DND-41 (cell line): ENCODE data around the gene IL3RA.
A peak's percentile ranks its signal among the peaks of the same experiment; 100 is the strongest.

Experiments
- ATAC-seq: fragments of 200-7000 bp; cut with Tn5 transposase; 3 replicates; pipeline ENCODE4 v1.9.1; 2021; ENCODE audit warnings: low read depth; ENCODE audit not compliant: insufficient read depth
- DNase-seq: peaks from one replicate; pipeline ENCODE4 v3.0.0-alpha.2; 2020
- H2AFZ ChIP-seq: 2 replicates; pipeline ENCODE4 v1.6.0; 2012; ENCODE audit warnings: low read depth, low read length
- H3K27ac ChIP-seq: 2 replicates; pipeline ENCODE4 v1.5.1; 2012; ENCODE audit warnings: low read length, inconsistent platforms
- H3K27me3 ChIP-seq: fragments of 200-600 bp; sonication (generic); 2 replicates; pipeline ENCODE4 v1.6.0; 2012; ENCODE audit warnings: low read length, mild to moderate bottlenecking, inconsistent platforms; ENCODE audit not compliant: insufficient read depth, poor library complexity
- H3K36me3 ChIP-seq: 2 replicates; pipeline ENCODE4 v1.5.1; 2012; ENCODE audit warnings: low read length, inconsistent platforms; ENCODE audit not compliant: insufficient read depth
- H3K4me1 ChIP-seq: 2 replicates; pipeline ENCODE4 v1.5.1; 2012; ENCODE audit warnings: mild to moderate bottlenecking, low read length; ENCODE audit not compliant: insufficient read depth
- H3K4me2 ChIP-seq: 2 replicates; pipeline ENCODE4 v1.6.0; 2012; ENCODE audit warnings: mild to moderate bottlenecking, moderate library complexity, low read length, inconsistent platforms; ENCODE audit not compliant: insufficient read depth
- H3K4me3 ChIP-seq, 2 experiments: fragments of 200-600 bp in 1 of 2; shearing (Covaris generic) in 1 of 2; 2 replicates each; pipeline ENCODE4 v1.5.1; 2012 to 2016; ENCODE audit warnings: inconsistent platforms in 2 of 2, low read length in 2 of 2, mild to moderate bottlenecking in 2 of 2, low read depth in 1 of 2, moderate library complexity in 1 of 2
- H3K79me2 ChIP-seq: 2 replicates; pipeline ENCODE4 v1.6.0; 2012; ENCODE audit warnings: low read length, inconsistent platforms; ENCODE audit not compliant: insufficient read depth
- H3K9ac ChIP-seq: 2 replicates; pipeline ENCODE4 v1.6.0; 2012; ENCODE audit warnings: low read depth, mild to moderate bottlenecking, inconsistent platforms, low read length, moderate library complexity
- H3K9me3 ChIP-seq: 2 replicates; pipeline ENCODE4 v1.5.1; 2012; ENCODE audit warnings: low read length, moderate library complexity, mild to moderate bottlenecking, inconsistent platforms; ENCODE audit not compliant: insufficient read depth, severe bottlenecking
- H4K20me1 ChIP-seq: 2 replicates; pipeline ENCODE4 v1.6.0; 2012; ENCODE audit warnings: low read length; ENCODE audit not compliant: insufficient read depth
- EZH2 ChIP-seq: IDR thresholded peaks from 3 replicates; pipeline ENCODE4 v1.6.1; 2012; ENCODE audit warnings: borderline replicate concordance, low read depth, mild to moderate bottlenecking, moderate library complexity, low read length, inconsistent platforms; ENCODE audit not compliant: severe bottlenecking
- TF ChIP-seq, protein P1 (sequence below): IDR thresholded peaks from 2 replicates; pipeline ENCODE4 v1.5.1; 2012; ENCODE audit warnings: borderline replicate concordance, low read length, moderate library complexity, mild to moderate bottlenecking; ENCODE audit not compliant: poor library complexity, severe bottlenecking; ENCODE audit errors: extremely low read depth

The IL3RA gene

DNA sequence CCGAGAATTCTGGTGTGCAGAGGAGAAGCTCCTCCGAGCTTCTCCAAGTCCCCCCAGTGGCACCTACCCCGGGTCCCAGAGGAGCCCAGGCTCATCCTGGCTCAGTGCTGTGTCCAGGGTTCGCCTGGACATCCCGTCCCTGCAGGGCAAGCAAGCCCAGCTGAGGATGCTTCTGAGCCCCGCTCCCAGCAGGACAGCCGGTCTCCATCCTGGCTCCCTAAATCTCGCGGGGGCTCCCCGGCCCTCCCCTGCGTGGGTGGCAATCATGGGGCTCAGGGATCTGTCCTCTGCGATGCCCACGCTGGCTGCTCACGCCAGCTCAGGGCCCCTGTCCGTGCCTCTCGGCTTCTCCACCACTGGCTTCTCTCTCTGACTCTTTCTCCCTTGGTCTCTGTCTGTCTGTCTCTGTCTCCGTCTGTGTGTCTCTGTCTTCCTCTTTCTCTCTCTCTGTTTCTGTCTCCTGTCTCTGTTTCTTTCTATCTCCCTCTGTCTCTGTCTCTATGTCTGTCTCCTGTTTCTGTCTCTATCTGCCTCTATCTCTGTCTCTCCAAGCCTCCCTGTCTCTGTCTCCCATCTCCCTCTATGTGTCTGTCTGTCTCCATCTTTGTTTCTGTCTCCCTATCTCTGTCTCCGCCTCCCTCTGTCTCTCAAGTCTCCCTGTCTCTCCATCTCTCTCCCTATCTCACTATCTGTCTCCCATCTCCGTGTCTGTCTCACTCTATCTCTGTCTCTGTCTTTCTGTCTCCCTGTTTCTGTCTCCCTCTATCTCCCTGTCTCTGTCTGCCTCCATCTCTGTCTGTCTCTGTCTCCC is 83.2 kb downstream of the IL3RA start:
- TF ChIP-seq EZH2, result no peak
- TF ChIP-seq, protein P1, sequence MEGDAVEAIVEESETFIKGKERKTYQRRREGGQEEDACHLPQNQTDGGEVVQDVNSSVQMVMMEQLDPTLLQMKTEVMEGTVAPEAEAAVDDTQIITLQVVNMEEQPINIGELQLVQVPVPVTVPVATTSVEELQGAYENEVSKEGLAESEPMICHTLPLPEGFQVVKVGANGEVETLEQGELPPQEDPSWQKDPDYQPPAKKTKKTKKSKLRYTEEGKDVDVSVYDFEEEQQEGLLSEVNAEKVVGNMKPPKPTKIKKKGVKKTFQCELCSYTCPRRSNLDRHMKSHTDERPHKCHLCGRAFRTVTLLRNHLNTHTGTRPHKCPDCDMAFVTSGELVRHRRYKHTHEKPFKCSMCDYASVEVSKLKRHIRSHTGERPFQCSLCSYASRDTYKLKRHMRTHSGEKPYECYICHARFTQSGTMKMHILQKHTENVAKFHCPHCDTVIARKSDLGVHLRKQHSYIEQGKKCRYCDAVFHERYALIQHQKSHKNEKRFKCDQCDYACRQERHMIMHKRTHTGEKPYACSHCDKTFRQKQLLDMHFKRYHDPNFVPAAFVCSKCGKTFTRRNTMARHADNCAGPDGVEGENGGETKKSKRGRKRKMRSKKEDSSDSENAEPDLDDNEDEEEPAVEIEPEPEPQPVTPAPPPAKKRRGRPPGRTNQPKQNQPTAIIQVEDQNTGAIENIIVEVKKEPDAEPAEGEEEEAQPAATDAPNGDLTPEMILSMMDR, result no peak
- Histone ChIP-seq H3K27ac (no peak overlapping the region), H3K4me3 (no peak overlapping the region), H2AFZ (no peak overlapping the region), H3K4me1 (no peaks in the 10 kb centered on the region), H3K9me3 (peaks cover 31% of the 10 kb centered on the region), H4K20me1 (peaks cover 20% of the 10 kb centered on the region), H3K4me2 (no peak overlapping the region), H3K27me3 (no peaks in the 10 kb centered on the region), H3K36me3 (peaks cover 80% of the 10 kb centered on the region), H3K79me2 (no peaks in the 10 kb centered on the region), H3K9ac (no peak overlapping the region)
- DNase-seq (no peak), ATAC-seq (peak; percentile 4; the same call in 2 of the 3 replicates)

DNA sequence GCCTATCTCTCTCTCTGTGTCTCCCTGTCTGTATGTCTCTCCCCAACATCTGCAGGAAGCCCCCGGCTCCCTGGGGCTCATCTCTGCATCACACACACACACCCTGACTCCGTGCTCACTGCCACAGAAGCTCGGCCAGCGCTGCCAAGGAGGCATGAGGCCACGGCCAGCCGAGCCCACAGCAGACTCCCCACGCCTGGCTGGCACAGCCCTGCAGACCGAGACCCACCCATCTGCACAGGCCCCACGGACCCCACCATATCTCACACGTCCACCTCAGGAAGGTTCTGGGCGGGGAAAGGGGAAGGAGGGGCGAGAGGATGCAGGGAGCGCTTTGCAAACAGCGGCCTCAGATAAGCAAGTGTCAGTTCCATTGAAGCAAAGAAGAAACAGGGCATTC is 83.8 kb downstream of the IL3RA start:
- ATAC-seq, result peak; percentile 10; the same call in 2 of the 3 replicates
- H2AFZ ChIP-seq, result no peak overlapping the region
- H3K27me3 ChIP-seq, result no peaks in the 10 kb centered on the region
- peaks cover 31% of the 10 kb centered on the region for H3K9me3 ChIP-seq
- H4K20me1 ChIP-seq, result peaks cover 20% of the 10 kb centered on the region
- DNase-seq, result no peak
- no peak overlapping the region for H3K4me2 ChIP-seq
- H3K9ac ChIP-seq, result no peak overlapping the region
- peaks cover 86% of the 10 kb centered on the region for H3K36me3 ChIP-seq
- no peaks in the 10 kb centered on the region for H3K4me1 ChIP-seq
- no peak overlapping the region for H3K27ac ChIP-seq
- TF ChIP-seq EZH2, result no peak
- TF ChIP-seq, protein P1, result no peak
- H3K4me3 ChIP-seq, result no peak overlapping the region
- no peaks in the 10 kb centered on the region for H3K79me2 ChIP-seq

DNA sequence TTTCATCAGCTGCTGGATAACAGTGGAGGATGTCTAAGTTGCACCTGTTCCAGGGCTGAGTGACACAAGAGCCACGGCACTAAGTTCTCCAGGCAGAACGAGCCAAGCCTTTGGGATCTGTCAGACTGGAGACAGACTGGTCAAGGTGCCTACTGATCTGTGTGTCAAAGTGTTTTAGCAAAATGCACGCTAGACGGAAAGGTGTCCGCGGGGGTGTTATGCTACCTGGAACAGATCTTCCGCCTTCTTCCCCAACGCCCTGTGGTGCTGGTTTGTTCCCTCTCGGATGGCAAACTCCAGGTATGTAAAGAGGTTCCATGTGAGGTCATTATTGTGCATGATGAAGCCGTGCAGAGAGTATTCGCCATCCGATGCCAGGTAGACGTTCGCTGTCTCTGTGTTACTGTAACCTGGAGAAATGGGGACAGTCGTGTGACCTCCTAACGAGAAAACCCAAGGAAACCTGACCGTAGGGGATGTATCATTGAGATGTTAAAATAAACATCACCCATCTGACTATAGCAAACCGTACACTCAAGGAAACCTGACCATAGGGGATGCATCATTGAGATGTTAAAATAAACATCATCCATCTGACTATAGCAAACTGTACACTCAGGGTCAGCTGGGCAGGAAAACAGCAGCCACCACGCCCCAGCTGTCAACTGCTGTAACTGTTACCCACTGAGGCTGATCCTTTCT is 85.0 kb downstream of the IL3RA start:
- Histone ChIP-seq H3K79me2 (no peaks in the 10 kb centered on the region), H3K36me3 (peaks cover 87% of the 10 kb centered on the region), H3K4me2 (no peak overlapping the region), H3K27me3 (no peaks in the 10 kb centered on the region), H2AFZ (no peak overlapping the region), H3K4me3 (no peak overlapping the region), H3K27ac (no peak overlapping the region), H3K4me1 (no peaks in the 10 kb centered on the region), H3K9me3 (peaks cover 31% of the 10 kb centered on the region), H4K20me1 (peaks cover 14% of the 10 kb centered on the region), H3K9ac (no peak overlapping the region)
- DNase-seq, result no peak
- TF ChIP-seq, protein P1, result no peak
- TF ChIP-seq EZH2, result no peak
- ATAC-seq, result no peak; the same call in 2 of the 3 replicates
